Parathyroid adenoma (tissue), 2 donors: ENCODE measurements around the gene SGO2.

Experiments
- H2AFZ ChIP-seq: fragments of 300-600 bp; sonication (generic); one replicate; pipeline ENCODE4 v1.7.0; 2017; ENCODE audit warnings: antibody characterized with exemption, mild to moderate bottlenecking
- H3K27ac ChIP-seq: fragments of 300-600 bp; sonication (generic); one replicate; pipeline ENCODE4 v1.7.0; 2017
- H3K27me3 ChIP-seq: fragments of 300-600 bp; sonication (generic); one replicate; pipeline ENCODE4 v1.7.0; 2017; ENCODE audit warnings: low read length; ENCODE audit not compliant: control insufficient read depth, insufficient read depth
- H3K36me3 ChIP-seq: fragments of 300-600 bp; sonication (generic); one replicate; pipeline ENCODE4 v1.7.0; 2017; ENCODE audit warnings: low read length; ENCODE audit not compliant: control insufficient read depth, insufficient read depth
- H3K4me1 ChIP-seq: fragments of 300-600 bp; sonication (generic); one replicate; pipeline ENCODE4 v1.7.0; 2017; ENCODE audit warnings: control low read depth
- H3K4me2 ChIP-seq: fragments of 300-600 bp; sonication (generic); one replicate; pipeline ENCODE4 v1.7.0; 2017; ENCODE audit warnings: low read length
- H3K4me3 ChIP-seq: fragments of 300-600 bp; sonication (generic); one replicate; pipeline ENCODE4 v1.7.0; 2017; ENCODE audit warnings: low read depth, low read length
- H3K79me2 ChIP-seq: fragments of 300-600 bp; sonication (generic); one replicate; pipeline ENCODE4 v1.7.0; 2017; ENCODE audit warnings: control low read depth
- H3K9ac ChIP-seq: fragments of 300-600 bp; sonication (generic); one replicate; pipeline ENCODE4 v1.7.0; 2017; ENCODE audit warnings: mild to moderate bottlenecking
- H3K9me3 ChIP-seq: fragments of 300-600 bp; sonication (generic); one replicate; pipeline ENCODE4 v1.7.0; 2017; ENCODE audit warnings: low read length; ENCODE audit not compliant: control insufficient read depth
- TF ChIP-seq, protein P1 (sequence below): fragments of 300-600 bp; sonication (generic); IDR thresholded peaks from one replicate; pipeline ENCODE4 v1.7.0; 2017; ENCODE audit warnings: antibody characterized with exemption, mild to moderate bottlenecking
- donor health status: primary hyperparathyroidism.

The SGO2 gene

GRCh38 chr2:200602584-200602983 is 76.6 kb downstream of the SGO2 start:
- Histone ChIP-seq H2AFZ (no peak overlapping the region), H3K4me3 (no peak overlapping the region), H3K9ac (no peak overlapping the region), H3K4me1 (peaks cover 6% of the 10 kb centered on the region), H3K27ac (no peak overlapping the region), H3K27me3 (no peaks in the 10 kb centered on the region), H3K9me3 (no peaks in the 10 kb centered on the region), H3K36me3 (no peaks in the 10 kb centered on the region), H3K79me2 (no peaks in the 10 kb centered on the region), H3K4me2 (no peak overlapping the region)
- TF ChIP-seq, protein P1, sequence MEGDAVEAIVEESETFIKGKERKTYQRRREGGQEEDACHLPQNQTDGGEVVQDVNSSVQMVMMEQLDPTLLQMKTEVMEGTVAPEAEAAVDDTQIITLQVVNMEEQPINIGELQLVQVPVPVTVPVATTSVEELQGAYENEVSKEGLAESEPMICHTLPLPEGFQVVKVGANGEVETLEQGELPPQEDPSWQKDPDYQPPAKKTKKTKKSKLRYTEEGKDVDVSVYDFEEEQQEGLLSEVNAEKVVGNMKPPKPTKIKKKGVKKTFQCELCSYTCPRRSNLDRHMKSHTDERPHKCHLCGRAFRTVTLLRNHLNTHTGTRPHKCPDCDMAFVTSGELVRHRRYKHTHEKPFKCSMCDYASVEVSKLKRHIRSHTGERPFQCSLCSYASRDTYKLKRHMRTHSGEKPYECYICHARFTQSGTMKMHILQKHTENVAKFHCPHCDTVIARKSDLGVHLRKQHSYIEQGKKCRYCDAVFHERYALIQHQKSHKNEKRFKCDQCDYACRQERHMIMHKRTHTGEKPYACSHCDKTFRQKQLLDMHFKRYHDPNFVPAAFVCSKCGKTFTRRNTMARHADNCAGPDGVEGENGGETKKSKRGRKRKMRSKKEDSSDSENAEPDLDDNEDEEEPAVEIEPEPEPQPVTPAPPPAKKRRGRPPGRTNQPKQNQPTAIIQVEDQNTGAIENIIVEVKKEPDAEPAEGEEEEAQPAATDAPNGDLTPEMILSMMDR: no peak

DNA sequence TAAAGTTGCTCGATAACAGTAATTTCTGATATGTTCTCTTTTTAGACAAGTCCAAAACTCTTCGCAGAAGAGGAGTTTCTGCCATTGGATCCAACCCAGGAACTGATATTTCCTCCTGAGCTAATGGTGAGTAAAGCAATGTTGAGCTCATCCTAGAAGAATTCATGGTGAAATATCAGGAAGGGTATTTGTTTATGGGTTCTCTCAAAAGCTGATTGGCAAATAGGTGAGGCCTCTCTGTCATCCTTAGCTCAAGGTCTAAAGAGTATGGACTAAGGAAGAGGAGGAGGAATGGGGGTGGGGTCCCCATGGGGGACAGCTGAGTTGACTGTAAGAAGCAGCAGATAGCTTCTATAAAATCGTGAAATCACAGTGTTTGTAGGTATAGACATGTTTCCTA is 78.0 kb downstream of the SGO2 start:
- Histone ChIP-seq H3K4me1 (peaks cover 6% of the 10 kb centered on the region), H3K4me3 (no peak overlapping the region), H2AFZ (no peak overlapping the region), H3K27me3 (no peaks in the 10 kb centered on the region), H3K4me2 (no peak overlapping the region), H3K9me3 (no peaks in the 10 kb centered on the region), H3K79me2 (no peaks in the 10 kb centered on the region), H3K9ac (no peak overlapping the region), H3K36me3 (no peaks in the 10 kb centered on the region), H3K27ac (no peak overlapping the region)
- TF ChIP-seq, protein P1: no peak

GRCh38 chr2:200604571-200605255 is 78.7 kb downstream of the SGO2 start:
- no peaks in the 10 kb centered on the region for H3K79me2 ChIP-seq
- H3K9ac ChIP-seq: no peak overlapping the region
- H3K9me3 ChIP-seq: no peaks in the 10 kb centered on the region
- TF ChIP-seq, protein P1: no peak
- no peak overlapping the region for H3K27ac ChIP-seq
- no peak overlapping the region for H3K4me3 ChIP-seq
- no peak overlapping the region for H2AFZ ChIP-seq
- H3K36me3 ChIP-seq: no peaks in the 10 kb centered on the region
- no peak overlapping the region for H3K4me2 ChIP-seq
- peaks cover 6% of the 10 kb centered on the region for H3K4me1 ChIP-seq
- H3K27me3 ChIP-seq: no peaks in the 10 kb centered on the region

DNA sequence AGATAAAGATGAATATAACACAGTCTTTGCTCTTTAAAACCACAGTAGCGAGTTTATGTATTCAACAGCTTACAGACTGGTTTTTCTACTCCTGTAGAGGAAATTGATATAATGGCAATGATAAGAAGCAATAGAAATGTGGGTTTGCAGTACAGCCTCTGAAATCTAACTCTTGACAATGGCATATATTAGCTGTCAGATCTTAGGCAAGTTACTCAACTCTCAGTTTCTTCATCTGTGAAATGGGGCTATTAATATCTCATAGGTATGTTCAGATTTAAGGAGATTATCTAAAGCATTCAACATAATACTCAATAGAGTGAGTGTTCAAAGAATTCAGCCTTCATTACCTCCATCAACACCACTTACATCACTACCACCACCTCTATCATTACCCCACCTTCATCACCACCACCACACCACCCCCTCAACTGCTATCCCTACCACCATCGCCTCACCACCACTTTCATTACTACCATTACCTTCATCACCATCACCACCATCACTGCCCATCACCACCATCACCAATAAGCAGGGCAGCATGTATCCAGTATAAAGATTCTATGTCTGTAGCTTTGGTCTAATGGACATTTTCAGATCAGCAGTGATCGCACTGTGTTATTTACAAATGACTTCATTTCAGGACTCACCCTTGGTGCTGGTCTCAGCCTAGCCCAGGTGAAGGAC is 82.5 kb downstream of the SGO2 start:
- TF ChIP-seq, protein P1: no peak
- Histone ChIP-seq H3K27me3 (no peaks in the 10 kb centered on the region), H3K4me1 (no peaks in the 10 kb centered on the region), H3K36me3 (no peaks in the 10 kb centered on the region), H3K27ac (no peak overlapping the region), H3K9me3 (no peaks in the 10 kb centered on the region), H3K9ac (no peak overlapping the region), H3K4me3 (no peak overlapping the region), H3K79me2 (no peaks in the 10 kb centered on the region), H2AFZ (no peak overlapping the region), H3K4me2 (no peak overlapping the region)
